H1 (cell line): ENCODE data around the gene EXOC6.

Source experiments
- BACH1 ChIP-seq: IDR thresholded peaks from 2 replicates; pipeline ENCODE4 v1.6.1; 2012; ENCODE audit warnings: low read length, improper control_type of control experiment
- CBX5 ChIP-seq: fragments of 300-800, 300-1000 bp; sonication (generic); IDR thresholded peaks from 2 replicates; pipeline ENCODE4 v1.7.1; 2016; ENCODE audit warnings: antibody characterized with exemption, low read length, low read depth
- CTCF ChIP-seq, 3 experiments: IDR thresholded peaks; 1 replicate in 2 of 3; 2 replicates in 1 of 3; pipeline versions ENCODE4 v1.5.1 to v1.6.1; 2011; ENCODE audit warnings: low read length in 3 of 3, mild to moderate bottlenecking in 3 of 3, inconsistent platforms in 2 of 3, low read depth in 1 of 3, moderate library complexity in 1 of 3; ENCODE audit not compliant: insufficient read depth in 1 of 3; ENCODE audit errors: control extremely low read depth in 1 of 3
- EP300 ChIP-seq, 2 experiments: IDR thresholded peaks; 1 replicate in 1 of 2; 2 replicates in 1 of 2; pipeline ENCODE4 v1.6.1; 2011 to 2012; ENCODE audit warnings: low read depth in 2 of 2, low read length in 2 of 2, mild to moderate bottlenecking in 2 of 2, borderline replicate concordance in 1 of 2, inconsistent platforms in 1 of 2, moderate library complexity in 1 of 2
- EZH2 ChIP-seq: fragments of 200-600 bp; sonication (generic); IDR thresholded peaks from 2 replicates; pipeline ENCODE4 v1.7.1; 2012; ENCODE audit warnings: low read depth, mild to moderate bottlenecking, moderate library complexity, low read length, inconsistent platforms; ENCODE audit not compliant: severe bottlenecking
- MAFK ChIP-seq: IDR thresholded peaks from 2 replicates; pipeline ENCODE4 v1.6.1; 2012; ENCODE audit warnings: low read depth, mild to moderate bottlenecking, improper control_type of control experiment, low read length
- RAD21 ChIP-seq, 2 experiments: IDR thresholded peaks in 1 of 2; conservative IDR thresholded peaks in 1 of 2; 2 replicates each; pipeline ENCODE4 v1.6.1; 2011; ENCODE audit warnings: low read depth in 2 of 2, low read length in 2 of 2, improper control_type of control experiment in 1 of 2, inconsistent platforms in 1 of 2, mild to moderate bottlenecking in 1 of 2, moderate library complexity in 1 of 2
- RFX5 ChIP-seq: IDR thresholded peaks from 2 replicates; pipeline ENCODE4 v1.6.1; 2011; ENCODE audit warnings: low read depth, low read length, improper control_type of control experiment, borderline replicate concordance
- TAF1 ChIP-seq: IDR thresholded peaks from 2 replicates; pipeline ENCODE4 v1.6.1; 2011; ENCODE audit warnings: mild to moderate bottlenecking, low read depth, low read length
- YY1 ChIP-seq: IDR thresholded peaks from 2 replicates; pipeline ENCODE4 v1.6.1; 2011; ENCODE audit warnings: low read depth, mild to moderate bottlenecking, low read length

DNA sequence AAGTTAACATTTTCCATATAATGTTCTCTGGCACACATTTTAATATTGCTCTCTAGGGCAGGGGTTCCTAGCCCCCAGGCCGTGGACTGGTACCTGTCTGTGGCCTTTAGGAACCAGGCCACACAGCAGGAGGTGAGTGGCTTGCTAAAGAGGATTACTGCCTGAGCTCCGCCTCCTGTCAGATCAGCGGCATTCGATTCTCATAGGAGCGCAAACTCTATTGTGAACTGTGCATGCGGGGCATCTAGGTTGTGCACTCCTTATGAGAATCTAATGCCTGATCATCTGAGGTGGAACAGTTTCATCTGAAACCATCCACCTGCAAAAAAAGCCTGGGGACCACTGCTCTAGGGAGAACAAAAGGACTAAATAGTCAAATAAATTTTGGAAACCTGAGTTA, 65.7 kb downstream of the EXOC6 start:
- no peak for TF ChIP-seq CTCF (IDR thresholded peaks at IDR 0.05; ENCODE audit: control extremely low read depth in 1 of 3, insufficient read depth in 1 of 3, low read depth in 1 of 3, low read length in 3 of 3)
- no peak for TF ChIP-seq BACH1
- TF ChIP-seq TAF1, result no peak
- TF ChIP-seq EP300 (IDR thresholded peaks at IDR 0.05; ENCODE audit: borderline replicate concordance in 1 of 2, low read depth in 2 of 2, low read length in 2 of 2), result no peak
- TF ChIP-seq YY1, result no peak
- no peak for TF ChIP-seq RFX5
- TF ChIP-seq CBX5, result no peak
- TF ChIP-seq MAFK, result no peak
- no peak for TF ChIP-seq RAD21 (IDR thresholded peaks at IDR 0.05 in 1 of 2, conservative IDR thresholded peaks at IDR 0.05 in 1 of 2; ENCODE audit: low read depth in 2 of 2, low read length in 2 of 2)
- TF ChIP-seq EZH2, result no peak
